CD8-positive, alpha-beta memory T cell (primary cell): Measurements from ENCODE around the gene TMCC2. TPM values are rescaled to one million over a fixed set of nuclear protein-coding genes. Genes with fewer than 3 reads are reported as not detected.
"Not testable (repeated sequence)": the region's sequence is repeated elsewhere in the genome, so short reads cannot be mapped to it uniquely, and the experiment has no call there.

Experiments used
- CTCF ChIA-PET: fragments of 350-600 bp; sonication (Branson Sonifier 250); formaldehyde crosslinking; loops from one replicate; lab custom pipeline; 2021; ENCODE audit warnings: antibody characterized with exemption; lab: Charles Lee
- POLR2A ChIA-PET: fragments of 350-600 bp; sonication (Branson Sonifier 250); formaldehyde crosslinking; loops from one replicate; lab custom pipeline; 2021; ENCODE audit warnings: antibody characterized with exemption; lab: Charles Lee
- DNase-seq, 5 donors: peaks; one replicate each; pipeline versions ENCODE4 v3.0.0 to v3.0.0-alpha.2; 2020 to 2022; ENCODE audit warnings: mixed read lengths in 1 of 5
- H3K27ac ChIP-seq: one replicate; pipeline ENCODE4 v1.7.0; 2013; ENCODE audit warnings: low read depth, mild to moderate bottlenecking, low read length, moderate library complexity
- H3K27me3 ChIP-seq: 2 replicates; pipeline ENCODE4 v1.7.0; 2013; ENCODE audit warnings: low read length, mild to moderate bottlenecking; ENCODE audit not compliant: insufficient read depth, poor library complexity, severe bottlenecking
- H3K36me3 ChIP-seq: 2 replicates; pipeline ENCODE4 v1.7.0; 2013; ENCODE audit warnings: mild to moderate bottlenecking, low read length, moderate library complexity; ENCODE audit not compliant: insufficient read depth
- H3K4me1 ChIP-seq: 2 replicates; pipeline ENCODE4 v1.7.0; 2013; ENCODE audit warnings: mild to moderate bottlenecking, low read length, moderate library complexity; ENCODE audit not compliant: insufficient read depth
- H3K4me3 ChIP-seq: 2 replicates; pipeline ENCODE4 v1.7.0; 2013; ENCODE audit warnings: mild to moderate bottlenecking, low read length
- H3K9me3 ChIP-seq: 2 replicates; pipeline ENCODE4 v1.7.0; 2013; ENCODE audit warnings: mild to moderate bottlenecking, low read length
- H3K27ac Mint-ChIP-seq, 8 donors: one replicate each; pipeline ENCODE4 v1.8.0; 2020 to 2021; ENCODE audit warnings: mixed read lengths in 8 of 8, mild to moderate bottlenecking in 6 of 8, inconsistent platforms in 3 of 8, moderate library complexity in 3 of 8
- H3K27me3 Mint-ChIP-seq, 2 donors: one replicate each; pipeline ENCODE4 v1.8.0; 2020 to 2021; ENCODE audit warnings: mixed read lengths in 2 of 2, mild to moderate bottlenecking in 1 of 2, moderate library complexity in 1 of 2
- H3K36me3 Mint-ChIP-seq, 3 donors: one replicate each; pipeline ENCODE4 v1.8.0; 2020 to 2021; ENCODE audit warnings: mixed read lengths in 3 of 3, inconsistent platforms in 1 of 3, mild to moderate bottlenecking in 1 of 3
- H3K4me1 Mint-ChIP-seq, 3 donors: one replicate each; pipeline ENCODE4 v1.8.0; 2020 to 2021; ENCODE audit warnings: mixed read lengths in 3 of 3, inconsistent platforms in 1 of 3, mild to moderate bottlenecking in 1 of 3
- H3K4me3 Mint-ChIP-seq, 7 donors: one replicate each; pipeline ENCODE4 v1.8.0; 2020 to 2021; ENCODE audit warnings: mixed read lengths in 7 of 7, mild to moderate bottlenecking in 6 of 7, moderate library complexity in 4 of 7, inconsistent platforms in 2 of 7
- H3K9me3 Mint-ChIP-seq, 5 donors: one replicate each; pipeline ENCODE4 v1.8.0; 2020 to 2022; ENCODE audit warnings: mixed read lengths in 5 of 5, mild to moderate bottlenecking in 3 of 5, moderate library complexity in 2 of 5, inconsistent platforms in 1 of 5
- polyA plus RNA-seq: library from polyadenylated mRNA; unstranded; fragments of 300-500 nt; fragmentation: Illumina TruSeq; gene quantifications from one replicate; pipeline ENCODE4 v1.2.3, GENCODE V29; 2021
- total RNA-seq, 2 experiments: library from RNA; stranded (reverse); gene quantifications; one replicate each; pipeline ENCODE4 v1.2.3, GENCODE V29; 2021

Gene TMCC2
- total and polyA plus RNA-seq, 3 experiments from 2014 or later, result 1.4 to 8.4 (median 7.1) TPM

- H3K27me3 ChIP-seq, DNase-seq, H3K9me3 ChIP-seq, H3K27ac ChIP-seq, H3K4me3 ChIP-seq, H3K9me3 Mint-ChIP-seq, H3K27me3 Mint-ChIP-seq, H3K36me3 ChIP-seq: not testable (repeated sequence)
- CTCF ChIA-PET, result interaction anchor here (1.2 to 4.0 kb wide), 8 partner anchors 9 to 227 kb away, joined by 3 to 23 read pairs (median 4); partner anchors contain the start of gene NUAK2
- H3K4me1 ChIP-seq, result peaks cover 43% of the 10 kb centered on the region
- POLR2A ChIA-PET, result interaction anchor here (1.0 to 2.7 kb wide), 3 partner anchors 11 to 16 kb away, joined by 3 to 6 read pairs (median 4); no protein-coding TSS in a partner anchor
- peak overlapping the region in 2 of 7 donors; percentile 26 to 40 for H3K4me3 Mint-ChIP-seq
- peaks cover 50 to 80% (median 73%) of the 10 kb centered on the region in 3 donors for H3K4me1 Mint-ChIP-seq
- H3K27ac Mint-ChIP-seq, result peak overlapping the region in 5 of 8 donors; percentile 6 to 84 (median 72)
- peaks cover 0 to 13% (median 5%) of the 10 kb centered on the region in 3 donors for H3K36me3 Mint-ChIP-seq
Observed at GRCh38 chr1:205297546-205298177, 69.9 kb downstream of the TMCC2 start.

GRCh38 chr1:205298191-205298994 is 70.6 kb downstream of the TMCC2 start:
- CTCF ChIA-PET, result interaction anchor here (0.5 to 4.0 kb wide), 10 partner anchors 10 to 226 kb away, joined by 3 to 23 read pairs (median 4); partner anchors contain the start of gene NUAK2
- peak overlapping the region in 4 of 8 donors; percentile 26 to 79 (median 58) for H3K27ac Mint-ChIP-seq
- H3K4me1 ChIP-seq, result peaks cover 43% of the 10 kb centered on the region

GRCh38 chr1:205300149-205300548 is 72.4 kb downstream of the TMCC2 start:
- no peak for DNase-seq
- peaks cover 29% of the 10 kb centered on the region for H3K4me1 ChIP-seq
- H3K27ac Mint-ChIP-seq, result peak overlapping the region in 2 of 8 donors; percentile 62 to 88

More at GRCh38 chr1:205298191-205298994, 70.6 kb downstream of the TMCC2 start:
- Mint-ChIP-seq H3K36me3 (peaks cover 0 to 19% (median 5%) of the 10 kb centered on the region in 3 donors), H3K4me1 (peaks cover 48 to 76% (median 68%) of the 10 kb centered on the region in 3 donors), H3K27me3 (no peaks in the 10 kb centered on the region), H3K9me3 (no peaks in the 10 kb centered on the region), H3K4me3 (no peak overlapping the region)
- DNase-seq, result no peak
- H3K4me3 ChIP-seq, result no peak overlapping the region
- POLR2A ChIA-PET, result interaction anchor here (0.6 to 2.7 kb wide), 9 partner anchors 9 to 27 kb away, joined by 3 to 10 read pairs (median 4); no protein-coding TSS in a partner anchor
- H3K27ac ChIP-seq, result no peak overlapping the region
- no peaks in the 10 kb centered on the region for H3K9me3 ChIP-seq
- H3K27me3 ChIP-seq, result no peaks in the 10 kb centered on the region
- H3K36me3 ChIP-seq, result peaks cover 12% of the 10 kb centered on the region

GRCh38 chr1:205301205-205301821 is 73.6 kb downstream of the TMCC2 start:
- H3K36me3 ChIP-seq, result peaks cover 38% of the 10 kb centered on the region
- Mint-ChIP-seq H3K4me3 (no peak overlapping the region), H3K27ac (peak overlapping the region in 3 of 8 donors; percentile 34 to 50 (median 36)), H3K36me3 (peaks cover 9 to 46% (median 18%) of the 10 kb centered on the region in 3 donors), H3K27me3 (peaks cover 0 to 1% of the 10 kb centered on the region in 2 donors), H3K4me1 (peaks cover 33 to 64% (median 55%) of the 10 kb centered on the region in 3 donors), H3K9me3 (no peaks in the 10 kb centered on the region)
- H3K4me3 ChIP-seq, result no peak overlapping the region
- DNase-seq, result no peak
- no peaks in the 10 kb centered on the region for H3K9me3 ChIP-seq
- H3K4me1 ChIP-seq, result peaks cover 19% of the 10 kb centered on the region
- CTCF ChIA-PET, result interaction anchor here (1.8 to 40.7 kb wide), 2 partner anchors 23 to 29 kb away, joined by 3 to 1351 read pairs; no protein-coding TSS in a partner anchor
- POLR2A ChIA-PET, result interaction anchor here (0.6 to 1.0 kb wide), 4 partner anchors 12 to 453 kb away, joined by 3 to 9 read pairs (median 3); no protein-coding TSS in a partner anchor
- H3K27me3 ChIP-seq, result no peaks in the 10 kb centered on the region
- H3K27ac ChIP-seq, result no peak overlapping the region

More at GRCh38 chr1:205300149-205300548, 72.4 kb downstream of the TMCC2 start:
- Mint-ChIP-seq H3K9me3 (no peaks in the 10 kb centered on the region), H3K4me1 (peaks cover 42 to 67% (median 61%) of the 10 kb centered on the region in 3 donors), H3K4me3 (no peak overlapping the region), H3K27me3 (peaks cover 0 to 1% of the 10 kb centered on the region in 2 donors), H3K36me3 (peaks cover 6 to 36% (median 11%) of the 10 kb centered on the region in 3 donors)
- no peak overlapping the region for H3K27ac ChIP-seq
- H3K27me3 ChIP-seq, result no peaks in the 10 kb centered on the region
- no peaks in the 10 kb centered on the region for H3K9me3 ChIP-seq
- CTCF ChIA-PET, result interaction anchor here (1.2 to 4.0 kb wide), 3 partner anchors 21 to 26 kb away, joined by 3 to 23 read pairs (median 13); partner anchors contain the start of gene NUAK2
- no peak overlapping the region for H3K4me3 ChIP-seq
- POLR2A ChIA-PET, result interaction anchor here (2.7 kb wide), 1 partner anchor 16 kb away, joined by 6 read pairs; no protein-coding TSS in a partner anchor
- H3K36me3 ChIP-seq, result peaks cover 30% of the 10 kb centered on the region

- Mint-ChIP-seq H3K36me3 (peaks cover 9 to 54% (median 23%) of the 10 kb centered on the region in 3 donors), H3K27ac (peak overlapping the region in 5 of 8 donors; percentile 7 to 65 (median 50)), H3K4me3 (no peak overlapping the region), H3K27me3 (peaks cover 0 to 1% of the 10 kb centered on the region in 2 donors), H3K4me1 (peaks cover 31 to 64% (median 55%) of the 10 kb centered on the region in 3 donors), H3K9me3 (no peaks in the 10 kb centered on the region)
- Histone ChIP-seq H3K27me3 (no peaks in the 10 kb centered on the region), H3K4me1 (peaks cover 18% of the 10 kb centered on the region), H3K36me3 (peaks cover 45% of the 10 kb centered on the region), H3K27ac (no peak overlapping the region), H3K4me3 (no peak overlapping the region), H3K9me3 (no peaks in the 10 kb centered on the region)
- ChIA-PET POLR2A (interaction anchor here (0.8 to 1.1 kb wide), 3 partner anchors 12 to 29 kb away, joined by 3 to 5 read pairs (median 3); no protein-coding TSS in a partner anchor), CTCF (interaction anchor here (1.4 to 40.7 kb wide), 4 partner anchors 18 to 30 kb away, joined by 3 to 1351 read pairs (median 4); partner anchors contain the start of gene NUAK2)
- no peak for DNase-seq
Observed at GRCh38 chr1:205301842-205302588, 74.3 kb downstream of the TMCC2 start.

- no peaks in the 10 kb centered on the region for H3K9me3 ChIP-seq
- no peak overlapping the region for H3K4me3 ChIP-seq
- ChIA-PET POLR2A (interaction anchor here (0.5 to 1.5 kb wide), 3 partner anchors 15 to 30 kb away, joined by 3 to 5 read pairs (median 4); no protein-coding TSS in a partner anchor), CTCF (interaction anchor here (1.1 to 40.7 kb wide), 7 partner anchors 11 to 182 kb away, joined by 3 to 1351 read pairs (median 4); partner anchors contain the start of gene NUAK2)
- Mint-ChIP-seq H3K9me3 (no peaks in the 10 kb centered on the region), H3K4me3 (no peak overlapping the region), H3K27me3 (peaks cover 0 to 1% of the 10 kb centered on the region in 2 donors), H3K36me3 (peaks cover 9 to 67% (median 26%) of the 10 kb centered on the region in 3 donors), H3K4me1 (peaks cover 26 to 62% (median 46%) of the 10 kb centered on the region in 3 donors), H3K27ac (peak overlapping the region in 1 of 8 donors; percentile 73)
- no peaks in the 10 kb centered on the region for H3K27me3 ChIP-seq
- peaks cover 24% of the 10 kb centered on the region for H3K4me1 ChIP-seq
- H3K27ac ChIP-seq, result no peak overlapping the region
- peaks cover 59% of the 10 kb centered on the region for H3K36me3 ChIP-seq
- no peak for DNase-seq
Observed at GRCh38 chr1:205303247-205303888, 75.6 kb downstream of the TMCC2 start.
